K562 (cell line): Measurements from ENCODE around the gene PGAP3.

Experiments
- NBN ChIP-seq: fragments of 450-650 bp; IDR thresholded peaks from 2 replicates; pipeline ENCODE4 v1.6.1; 2016; ENCODE audit warnings: low read depth, mild to moderate bottlenecking
- NFYB ChIP-seq: IDR thresholded peaks from 2 replicates; pipeline ENCODE4 v1.6.1; 2011; ENCODE audit warnings: mild to moderate bottlenecking, moderate library complexity; ENCODE audit not compliant: insufficient read length; ENCODE audit errors: extremely low read depth

- TF ChIP-seq NBN, result no peak
- TF ChIP-seq NFYB, result no peak
These were observed 22.1 kb downstream of the PGAP3 start for GRCh38 chr17:39665642-39666224.
